B cell (primary cell): Measurements from ENCODE around the gene FST. TPM values are rescaled to one million over a fixed set of nuclear protein-coding genes. Genes with fewer than 3 reads are reported as not detected.

Source experiments
- ATAC-seq: fragments of 200-7000 bp; cut with Tn5 transposase; one replicate; pipeline ENCODE4 v1.10.0; 2021; ENCODE audit warnings: low read depth, mild to moderate bottlenecking, moderate number of reproducible peaks, moderate library complexity
- CTCF ChIA-PET: fragments of 350-600 bp; sonication (Branson Sonifier 250); formaldehyde crosslinking; loops from one replicate; lab custom pipeline; 2021; ENCODE audit warnings: antibody characterized with exemption, inconsistent platforms; lab: Charles Lee
- POLR2A ChIA-PET: fragments of 350-600 bp; sonication (Branson Sonifier 250); formaldehyde crosslinking; loops from one replicate; lab custom pipeline; 2021; ENCODE audit warnings: antibody characterized with exemption; lab: Charles Lee
- DNase-seq: peaks from one replicate; pipeline ENCODE4 v3.0.0; 2013
- H2AFZ ChIP-seq: 2 replicates; pipeline ENCODE4 v1.6.1; 2012; ENCODE audit warnings: mild to moderate bottlenecking, low read depth, low read length; ENCODE audit not compliant: insufficient read depth, poor library complexity, severe bottlenecking
- H3K27ac ChIP-seq, 2 donors: 1 replicate in 1 of 2; 2 replicates in 1 of 2; pipeline ENCODE4 v1.5.1; 2012 to 2013; ENCODE audit warnings: low read length in 2 of 2, mild to moderate bottlenecking in 2 of 2, moderate library complexity in 1 of 2
- H3K27me3 ChIP-seq, 4 experiments: fragments of 200-600 bp in 1 of 4; sonication (generic) in 1 of 4; replicated peaks in 1 of 4; 1 replicate in 2 of 4; 2 replicates in 2 of 4; pipeline versions ENCODE4 v1.6.1 to v1.7.0; 2013 to 2016; ENCODE audit warnings: low read length in 3 of 4, mild to moderate bottlenecking in 2 of 4, mixed read lengths in 1 of 4, moderate library complexity in 1 of 4; ENCODE audit not compliant: insufficient read depth in 4 of 4, control insufficient read depth in 3 of 4; ENCODE audit errors: control extremely low read depth in 1 of 4
- H3K36me3 ChIP-seq, 2 experiments: replicated peaks in 1 of 2; 1 replicate in 1 of 2; 2 replicates in 1 of 2; pipeline versions ENCODE4 v1.6.1 to v1.7.1; 2013; ENCODE audit warnings: low read length in 1 of 2; ENCODE audit not compliant: insufficient read depth in 2 of 2, control insufficient read depth in 1 of 2; ENCODE audit errors: control extremely low read depth in 1 of 2, extremely low read depth in 1 of 2
- H3K4me1 ChIP-seq, 2 donors: fragments of 200-600 bp in 1 of 2; sonication (generic) in 1 of 2; 1 replicate in 1 of 2; 2 replicates in 1 of 2; pipeline versions ENCODE4 v1.5.1 to v1.6.1; 2013 to 2017; ENCODE audit warnings: low read length in 2 of 2; ENCODE audit not compliant: control insufficient read depth in 2 of 2, insufficient read depth in 2 of 2
- H3K4me2 ChIP-seq: replicated peaks from 2 replicates; pipeline ENCODE3; 2012; ENCODE audit warnings: mild to moderate bottlenecking, low read depth, low read length; ENCODE audit not compliant: poor library complexity, severe bottlenecking
- H3K4me3 ChIP-seq, 5 experiments: fragments of 200-600 bp in 1 of 5; sonication (generic) in 1 of 5; 1 replicate in 3 of 5; 2 replicates in 2 of 5; pipeline versions ENCODE4 v1.5.1 to v1.7.0; 2011 to 2016; ENCODE audit warnings: low read length in 4 of 5, mild to moderate bottlenecking in 4 of 5, low read depth in 2 of 5, control low read depth in 1 of 5, moderate library complexity in 1 of 5; ENCODE audit not compliant: insufficient read depth in 1 of 5; ENCODE audit errors: control extremely low read depth in 1 of 5, extremely low read depth in 1 of 5
- H3K79me2 ChIP-seq: fragments of 200-600 bp; sonication (generic); one replicate; pipeline ENCODE4 v1.6.0; 2016; ENCODE audit warnings: low read length; ENCODE audit not compliant: control insufficient read depth, insufficient read depth
- H3K9ac ChIP-seq: fragments of 200-600 bp; sonication (generic); 2 replicates; pipeline ENCODE4 v1.6.1; 2017; ENCODE audit warnings: mild to moderate bottlenecking, low read length, moderate library complexity
- H3K9me3 ChIP-seq, 3 donors: one replicate each; pipeline versions ENCODE4 v1.6.1 to v1.7.1; 2013; ENCODE audit warnings: low read length in 2 of 3; ENCODE audit not compliant: control insufficient read depth in 2 of 3, insufficient read depth in 1 of 3; ENCODE audit errors: control extremely low read depth in 1 of 3
- H4K20me1 ChIP-seq: 2 replicates; pipeline ENCODE4 v1.6.0; 2012; ENCODE audit warnings: mild to moderate bottlenecking, low read length; ENCODE audit not compliant: insufficient read depth, control insufficient read depth, poor library complexity, severe bottlenecking
- H3K27ac Mint-ChIP-seq: one replicate; pipeline ENCODE4 v1.8.0; 2021; ENCODE audit warnings: mixed read lengths
- H3K27me3 Mint-ChIP-seq: one replicate; pipeline ENCODE4 v1.8.0; 2021; ENCODE audit warnings: mixed read lengths
- H3K4me1 Mint-ChIP-seq: one replicate; pipeline ENCODE4 v1.8.0; 2021; ENCODE audit warnings: mixed read lengths
- H3K4me3 Mint-ChIP-seq: one replicate; pipeline ENCODE4 v1.8.0; 2021; ENCODE audit warnings: mixed read lengths
- H3K9me3 Mint-ChIP-seq: one replicate; pipeline ENCODE4 v1.8.0; 2022; ENCODE audit warnings: mixed read lengths; ENCODE audit not compliant: insufficient read depth
- CTCF ChIP-seq: fragments of 200-600 bp; IDR thresholded peaks from one replicate; pipeline ENCODE4 v1.8.0; 2022; ENCODE audit warnings: antibody characterized with exemption, mild to moderate bottlenecking
- EZH2 ChIP-seq: IDR thresholded peaks from 2 replicates; pipeline ENCODE4 v1.6.1; 2012; ENCODE audit warnings: borderline replicate concordance, low read depth, mild to moderate bottlenecking, moderate library complexity, low read length; ENCODE audit not compliant: insufficient read depth, poor library complexity, severe bottlenecking
- WGBS: methylation state at CpG from one replicate; pipeline ENCODE4 v1.1.5; 2013; ENCODE audit warnings: missing lambda C conversion rate; ENCODE audit not compliant: insufficient coverage; 5-methylcytosine and 5-hydroxymethylcytosine counted together
- intact Hi-C: fragments of 100-400 bp; cut with micrococcal nuclease; formaldehyde crosslinking; loops from one replicate; pipeline ENCODE4 v1.10.0; 2022
- polyA plus RNA-seq: library from polyadenylated mRNA; depleted of rRNA; stranded (reverse); fragments of >200 nt; gene quantifications from 2 replicates; pipeline ENCODE4 v1.2.3, GENCODE V29; 2012
- total RNA-seq, 2 donors: library from RNA; stranded (reverse); fragments of 120-200 nt in 1 of 2; gene quantifications; 1 replicate in 1 of 2; 2 replicates in 1 of 2; pipeline versions ENCODE4 v1.2.3 to v1.2.4, GENCODE V29; 2013 to 2022

FST gene
- total and polyA plus RNA-seq, 2 donors (not counting 1 experiment from before 2014, with no cell fraction given): not detected

- H3K36me3 ChIP-seq: no peaks in the 10 kb centered on the region
- no peaks in the 10 kb centered on the region for H4K20me1 ChIP-seq
- H3K4me1 ChIP-seq: no peaks in the 10 kb centered on the region
- ATAC-seq (no peak), DNase-seq (no peak)
- H3K27ac ChIP-seq: no peak overlapping the region
- no peak overlapping the region for H3K4me3 Mint-ChIP-seq
- intact Hi-C loops: no loop called here
- H3K27me3 ChIP-seq: peaks cover 0 to 19% (median 7%) of the 10 kb centered on the region in 4 experiments
- no peaks in the 10 kb centered on the region for H3K9me3 Mint-ChIP-seq
- no peaks in the 10 kb centered on the region for H3K4me1 Mint-ChIP-seq
- CTCF ChIA-PET: no interaction called here
- POLR2A ChIA-PET: no interaction called here
- no peaks in the 10 kb centered on the region for H3K79me2 ChIP-seq
- TF ChIP-seq CTCF (no peak), EZH2 (no peak)
- H3K27ac Mint-ChIP-seq: no peak overlapping the region
- H3K9me3 ChIP-seq: no peaks in the 10 kb centered on the region
- no peak overlapping the region for H3K4me2 ChIP-seq
- no peak overlapping the region for H3K9ac ChIP-seq
- peaks cover 36% of the 10 kb centered on the region for H3K27me3 Mint-ChIP-seq
- no peak overlapping the region for H3K4me3 ChIP-seq
- WGBS: no CpG with 5 or more reads among the region's 2 CpGs
- no peak overlapping the region for H2AFZ ChIP-seq
Observed at GRCh38 chr5:53463909-53464621, 16.4 kb upstream of the FST start.

GRCh38 chr5:53464722-53465121, 15.7 kb upstream of the FST start:
- Mint-ChIP-seq H3K27me3 (peaks cover 35% of the 10 kb centered on the region), H3K4me3 (no peak overlapping the region), H3K27ac (no peak overlapping the region), H3K9me3 (no peaks in the 10 kb centered on the region), H3K4me1 (no peaks in the 10 kb centered on the region)
- no peak for ATAC-seq
- no peak for DNase-seq
- TF ChIP-seq EZH2: no peak
- no peak for TF ChIP-seq CTCF
- Histone ChIP-seq H3K27me3 (peaks cover 0 to 19% (median 7%) of the 10 kb centered on the region in 4 experiments), H3K9me3 (no peaks in the 10 kb centered on the region), H3K36me3 (no peaks in the 10 kb centered on the region), H3K4me3 (no peak overlapping the region), H3K27ac (no peak overlapping the region), H3K9ac (no peak overlapping the region), H3K79me2 (no peaks in the 10 kb centered on the region), H2AFZ (no peak overlapping the region), H4K20me1 (no peaks in the 10 kb centered on the region), H3K4me2 (no peak overlapping the region), H3K4me1 (no peaks in the 10 kb centered on the region)
- POLR2A ChIA-PET: no interaction called here
- WGBS: 83% methylated on average over 2 of the region's 3 CpGs
- CTCF ChIA-PET: interaction anchor here (1.3 kb wide), 1 partner anchor 13 kb away, joined by 4 read pairs; no protein-coding TSS in a partner anchor
- intact Hi-C loops: no loop called here
